HPDE6-E6E7 (cell line): ENCODE measurements around the gene ADCY9.
A peak's percentile ranks its signal among the peaks of the same experiment; 100 is the strongest.
"Not testable (repeated sequence)": the region's sequence is repeated elsewhere in the genome, so short reads cannot be mapped to it uniquely, and the experiment has no call there.

Source experiments
- DNase-seq: peaks from one replicate; pipeline ENCODE4 v3.0.0; 2011; ENCODE audit warnings: missing footprints; ENCODE audit errors: extremely low spot score

The ADCY9 gene

DNA sequence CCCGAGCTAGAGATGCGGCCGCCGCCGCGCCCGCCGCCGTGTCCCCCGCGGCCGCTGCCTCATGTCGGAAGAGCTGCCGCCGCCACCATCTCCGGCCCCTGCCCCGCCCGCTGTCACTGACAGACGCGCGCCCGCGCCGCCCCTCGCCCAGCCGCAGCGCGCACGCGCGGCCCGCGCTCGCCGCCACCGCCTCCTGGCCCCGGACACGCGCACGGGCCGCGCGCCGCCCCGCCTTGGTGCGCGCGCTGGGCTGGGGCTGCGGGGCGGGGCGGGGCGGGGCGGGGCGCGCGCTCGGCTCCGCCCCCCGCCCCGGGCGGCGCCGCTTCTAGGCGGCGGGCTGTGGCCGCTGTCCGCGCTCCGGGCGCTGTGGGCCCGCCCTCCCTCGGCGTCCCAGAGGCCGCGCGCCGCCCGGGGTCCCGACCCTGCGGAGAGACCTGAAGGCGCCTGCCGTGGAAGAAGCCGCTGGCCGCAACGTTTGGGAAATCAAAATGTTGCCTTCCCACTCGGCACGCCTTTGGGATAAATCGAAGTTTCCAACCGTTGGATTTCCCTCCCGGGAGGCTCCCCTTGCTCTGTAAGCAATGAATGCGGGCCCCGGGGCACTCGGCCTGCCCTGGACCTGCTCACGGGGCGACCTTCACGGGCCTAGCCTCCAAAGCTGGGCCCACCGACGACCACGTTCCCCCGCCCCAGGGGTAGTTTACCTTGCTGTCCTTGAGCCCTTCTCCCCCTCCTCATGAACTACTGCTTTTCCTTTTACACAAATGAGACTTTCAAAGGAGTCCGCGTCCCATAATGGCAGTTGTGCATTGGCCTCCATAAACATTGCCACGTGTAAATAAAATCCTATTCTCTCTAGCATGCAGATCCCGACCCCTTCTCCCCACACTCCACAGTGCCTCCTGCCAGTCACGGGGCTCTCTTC is at the start of gene ADCY9:
Gene ADCY9, minus strand, starts transcription at position 118 of the 925 bp plus-strand sequence. CDS start 1,000 bp downstream, outside the sequence.
- DNase-seq = peak; percentile 73

DNA sequence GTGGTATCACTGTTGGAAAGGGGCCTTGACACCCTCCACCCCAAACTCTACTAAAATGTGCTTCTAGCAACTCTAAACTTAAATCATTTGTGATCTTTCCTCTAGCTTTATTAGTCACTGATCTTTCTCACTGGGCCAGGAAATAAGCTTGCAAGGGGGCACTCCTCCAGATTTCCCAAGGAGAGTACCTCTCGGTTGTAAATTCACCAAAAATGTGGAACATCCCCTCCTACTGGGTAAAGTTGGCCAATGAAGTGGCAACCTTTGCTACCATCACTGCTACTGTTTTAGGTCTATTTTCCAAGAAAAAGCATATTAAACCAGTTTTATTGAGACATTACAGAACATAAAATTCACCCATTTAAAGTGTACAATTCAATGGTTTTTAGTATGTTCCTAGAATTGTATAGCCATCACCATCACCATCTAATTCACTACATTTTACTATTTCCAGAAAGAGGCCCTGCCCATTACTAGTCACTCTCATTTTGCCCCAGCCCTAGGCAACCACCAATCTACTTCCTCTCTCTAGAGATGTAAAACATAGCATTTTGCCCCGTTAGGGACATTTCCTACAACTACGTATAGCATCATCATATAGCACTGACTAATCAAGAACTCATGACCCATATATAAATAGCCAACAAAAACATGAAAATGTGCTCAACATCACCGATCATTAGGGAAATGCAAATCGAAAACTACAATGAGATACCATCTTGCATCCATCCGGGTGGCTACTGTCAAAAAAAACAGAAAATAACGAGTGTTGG is 44.6 kb upstream of the ADCY9 start:
- no peak for DNase-seq

DNA sequence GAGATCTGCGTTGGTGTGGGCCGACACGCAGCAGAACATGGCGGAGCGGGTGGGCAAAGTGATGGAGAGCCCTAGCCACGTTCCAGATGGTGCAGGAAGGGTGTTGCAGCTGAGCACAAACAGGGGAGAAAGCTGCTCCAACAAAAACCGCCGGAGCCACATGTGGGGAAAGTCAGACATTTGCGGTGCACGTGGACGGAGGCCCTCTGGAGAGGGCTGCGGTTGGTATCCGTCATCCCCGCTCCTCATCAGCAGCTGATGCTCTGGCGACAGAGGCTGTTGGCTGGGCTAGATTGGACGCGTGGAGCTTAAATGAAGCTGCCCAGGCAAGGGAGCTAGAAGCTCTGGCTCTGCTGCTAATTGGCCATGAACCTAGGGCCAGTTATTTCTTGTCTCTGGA is 43.5 kb upstream of the ADCY9 start:
- DNase-seq = no peak

DNA sequence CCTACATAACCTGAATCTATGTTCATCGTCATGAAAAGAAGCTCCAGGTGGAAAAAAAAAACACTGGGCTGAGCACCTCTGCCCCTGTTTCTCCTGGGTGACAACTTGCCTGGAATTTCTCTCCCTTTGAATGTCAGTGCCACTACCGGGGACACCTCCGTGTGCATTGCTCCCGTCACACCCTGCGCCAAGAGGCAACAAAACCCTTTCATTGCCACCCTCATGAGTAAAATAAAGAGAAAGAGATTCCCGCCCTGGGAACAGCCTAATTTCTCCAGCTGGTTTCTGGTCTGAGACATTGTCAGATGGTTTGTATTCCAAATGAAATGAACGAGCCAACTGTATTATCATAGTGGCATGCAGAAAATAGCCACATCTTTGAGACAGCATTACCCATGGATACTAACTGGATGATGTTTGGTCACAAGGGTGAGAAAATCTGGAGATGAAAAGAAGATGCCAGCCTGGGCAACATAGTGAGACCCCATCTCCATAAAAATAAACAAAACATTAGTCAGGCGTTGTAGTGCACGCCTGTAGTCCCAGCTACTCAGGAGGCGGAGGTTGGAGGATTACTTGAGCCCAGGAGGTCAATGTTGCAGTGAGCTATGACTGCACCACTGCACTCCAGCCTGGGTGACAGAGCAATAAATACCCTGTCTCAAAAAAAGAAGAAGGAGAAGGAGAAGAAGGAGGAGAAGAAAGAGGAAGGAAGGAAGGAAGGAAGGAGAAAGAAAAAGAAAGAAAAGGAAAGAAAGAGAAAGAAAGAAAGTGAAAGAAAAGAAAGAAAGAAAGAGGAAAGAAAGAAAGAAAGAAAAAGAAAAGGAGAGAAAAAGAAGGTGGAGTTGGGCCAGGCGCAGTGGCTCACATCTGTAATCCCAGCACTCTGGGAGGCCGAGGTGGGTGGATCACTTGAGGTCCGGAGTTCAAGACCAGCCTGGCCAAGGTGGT is 42.2 kb upstream of the ADCY9 start:
- no peak for DNase-seq

DNA sequence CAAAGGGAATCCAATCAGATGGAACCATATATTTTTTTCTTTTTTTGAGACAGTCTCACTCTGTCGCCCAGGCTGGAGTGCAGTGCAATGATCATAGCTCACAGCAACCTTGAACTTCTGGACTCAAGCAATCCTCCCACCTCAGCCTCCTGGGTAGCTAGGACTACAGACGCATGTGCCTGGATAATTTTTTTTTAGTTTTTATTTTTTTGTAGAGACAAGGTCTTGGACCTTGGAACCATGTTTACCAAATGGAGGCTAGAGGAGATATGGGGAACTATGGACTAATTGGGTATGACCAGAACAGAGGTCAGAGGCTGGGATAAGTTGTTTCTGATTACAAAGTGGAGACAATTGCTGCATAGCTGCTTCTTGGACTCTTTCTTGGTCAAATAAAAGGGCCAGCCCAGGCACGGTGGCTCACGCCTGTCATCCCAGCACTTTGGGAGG is 41.2 kb upstream of the ADCY9 start:
- DNase-seq = no peak

DNA sequence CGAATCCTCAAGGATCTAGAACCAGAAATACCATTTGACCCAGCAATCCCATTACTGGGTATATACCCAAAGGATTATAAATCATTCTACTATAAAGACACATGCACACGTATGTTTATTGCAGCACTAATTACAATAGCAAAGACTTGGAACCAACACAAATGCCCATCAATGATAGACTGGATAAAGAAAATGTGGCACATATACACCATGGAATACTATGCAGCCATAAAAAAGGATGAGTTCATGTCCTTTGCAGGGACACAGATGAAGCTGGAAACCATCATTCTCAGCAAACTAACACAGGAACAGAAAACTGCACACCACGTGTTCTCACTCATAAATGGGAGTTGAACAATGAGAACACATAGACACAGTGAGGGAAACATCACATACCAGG is 40.3 kb upstream of the ADCY9 start:
- DNase-seq = not testable (repeated sequence)

DNA sequence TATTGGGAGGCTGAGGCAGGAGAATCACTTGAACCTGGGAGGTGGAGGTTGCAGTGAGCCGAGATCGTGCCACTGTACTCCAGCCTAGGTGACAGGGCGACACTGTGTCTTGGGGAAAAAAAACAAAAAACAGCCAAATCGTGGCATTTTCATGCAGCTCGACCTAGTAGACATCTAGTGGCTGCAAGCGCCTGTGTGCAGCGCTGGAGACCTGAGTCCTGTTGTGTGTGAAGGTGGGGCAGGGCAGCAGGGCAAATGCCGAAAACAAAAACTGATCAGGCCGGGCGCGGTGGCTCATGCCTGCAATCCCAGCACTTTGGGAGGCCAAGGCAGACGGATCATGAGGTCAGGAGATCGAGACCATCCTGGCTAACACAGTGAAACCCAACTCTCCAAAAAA is 37.1 kb upstream of the ADCY9 start:
- not testable (repeated sequence) for DNase-seq

DNA sequence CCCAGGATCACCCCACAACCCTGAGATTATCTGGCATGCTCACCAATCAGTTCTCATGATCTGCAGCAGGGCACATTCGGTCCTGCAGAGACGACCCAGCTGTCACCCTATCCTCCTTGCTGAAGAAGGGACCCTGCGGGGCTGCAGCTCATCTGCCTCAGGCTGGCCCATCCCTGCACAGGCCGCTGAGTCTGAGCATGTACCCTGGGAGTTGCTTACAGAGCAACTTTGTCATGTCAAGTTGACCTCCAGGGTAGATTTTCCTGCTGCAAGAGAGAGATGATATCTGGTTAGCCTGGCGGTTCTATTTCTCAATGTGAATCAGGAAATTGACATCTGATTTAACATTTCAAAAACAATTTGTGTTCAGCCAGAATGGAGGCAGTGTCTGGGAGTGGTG is 36.0 kb upstream of the ADCY9 start:
- no peak for DNase-seq

DNA sequence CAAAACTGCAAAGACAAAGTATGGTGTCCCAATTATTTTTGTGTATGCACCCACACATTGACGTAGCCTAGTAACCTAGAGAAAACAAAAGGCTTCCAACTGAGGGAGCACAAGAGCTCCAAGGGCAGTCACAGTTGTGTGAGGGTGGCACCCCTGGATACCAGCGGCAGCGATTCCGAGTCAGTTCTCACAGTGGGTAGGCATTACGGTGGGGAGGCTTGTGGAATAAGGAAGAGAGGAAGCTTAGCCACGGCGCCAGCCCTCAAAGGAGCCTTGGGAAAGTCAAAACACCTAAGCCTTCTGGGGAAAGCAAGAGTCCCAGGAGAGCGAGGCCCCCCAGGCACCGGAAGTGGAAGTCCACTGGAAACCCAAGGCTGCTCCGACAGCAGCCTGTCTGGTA is 31.0 kb upstream of the ADCY9 start:
- DNase-seq = no peak

DNA sequence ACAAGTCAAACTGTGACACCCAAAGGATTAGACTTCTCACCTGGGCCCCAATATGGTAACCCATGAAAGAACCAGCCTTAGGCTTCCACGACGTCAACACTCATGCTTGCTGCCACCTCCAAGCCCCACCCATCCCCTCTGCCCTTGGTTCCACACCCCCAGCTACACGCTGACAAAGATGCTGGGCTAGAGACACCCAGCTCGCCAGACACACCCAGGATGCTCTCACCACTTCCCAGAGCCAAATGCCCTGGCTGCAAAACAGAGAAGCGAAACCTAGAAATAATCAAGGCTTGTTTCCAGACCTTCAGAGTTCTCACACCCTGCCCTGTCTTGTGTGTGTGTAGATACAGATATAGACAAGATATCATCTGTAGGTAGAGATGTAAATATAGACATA is 26.0 kb upstream of the ADCY9 start:
- DNase-seq = no peak

DNA sequence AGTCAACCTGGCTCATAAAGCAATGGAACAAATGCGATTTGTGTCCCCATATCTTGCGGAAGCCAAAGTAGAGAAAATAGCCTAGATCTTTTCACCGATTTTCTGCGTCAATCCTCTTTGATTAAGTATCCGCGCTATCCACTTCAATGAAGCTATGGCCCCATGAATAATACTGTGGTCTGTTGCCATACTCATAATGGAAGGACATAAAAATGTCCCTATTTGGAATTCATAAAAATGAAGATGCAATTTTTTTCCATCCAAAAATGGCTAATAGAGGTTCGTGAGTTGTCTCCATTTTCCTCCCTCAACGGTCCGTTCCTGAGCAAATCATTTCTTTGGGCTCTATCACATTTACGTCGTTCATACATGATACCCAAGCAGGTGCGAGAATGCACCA is 25.4 kb upstream of the ADCY9 start:
- no peak for DNase-seq

DNA sequence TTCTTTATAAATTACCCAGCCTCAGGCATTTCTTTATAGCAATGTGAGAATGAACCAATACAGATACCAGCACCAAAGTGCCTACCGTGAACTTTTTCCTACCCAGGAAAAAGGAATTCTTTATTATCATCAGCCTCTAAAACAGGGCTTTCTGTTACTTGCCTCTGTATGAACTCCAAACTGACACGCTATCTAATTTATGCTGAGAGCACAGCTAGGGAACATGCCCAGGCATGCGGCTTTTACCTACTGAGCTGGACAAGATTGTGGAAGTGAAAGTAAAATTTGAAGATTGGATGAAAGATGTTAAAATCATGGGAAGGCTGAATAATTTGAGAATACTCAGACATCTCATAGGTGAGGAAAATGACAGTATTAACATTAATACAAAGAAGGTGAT is 24.4 kb upstream of the ADCY9 start:
- DNase-seq = peak; percentile 89

DNA sequence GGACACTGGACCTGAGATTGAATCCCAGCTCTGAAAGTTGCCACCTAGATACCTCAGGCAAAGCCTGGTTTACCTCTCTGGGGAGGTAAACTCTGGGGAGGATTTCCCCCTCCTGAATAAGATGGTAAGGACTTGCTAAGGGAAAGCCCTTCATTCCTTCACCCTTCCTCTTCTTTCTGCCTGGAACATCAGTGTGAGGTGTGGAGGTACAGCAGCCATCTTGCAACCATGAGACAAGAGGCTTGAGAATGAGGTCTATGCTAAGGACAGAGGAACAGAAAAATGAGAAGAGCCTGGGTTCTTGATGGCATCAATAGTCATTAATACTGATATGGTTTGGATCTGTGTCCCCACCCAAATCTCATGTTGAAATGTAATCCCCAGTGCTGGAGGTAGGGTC is 23.7 kb upstream of the ADCY9 start:
- DNase-seq = no peak

DNA sequence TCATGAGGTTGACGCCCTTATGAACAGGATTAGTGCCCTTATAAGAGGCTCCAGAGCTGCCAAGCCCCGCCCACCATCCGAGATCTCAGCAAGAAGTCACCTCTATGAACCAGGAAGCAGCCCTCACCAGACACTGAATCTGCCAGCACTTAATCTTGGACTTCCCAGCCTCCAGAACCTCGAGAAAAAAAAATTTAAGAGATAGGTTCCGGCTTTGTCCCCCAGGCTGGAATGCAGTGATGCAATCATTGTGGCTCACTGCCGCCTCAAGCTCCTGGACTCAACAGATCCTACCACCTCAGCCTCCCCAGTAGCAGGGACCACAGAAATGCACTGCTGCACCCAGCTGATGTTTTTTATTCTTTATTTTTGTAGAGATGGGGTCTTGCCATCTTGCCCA is 22.5 kb upstream of the ADCY9 start:
- DNase-seq = no peak

DNA sequence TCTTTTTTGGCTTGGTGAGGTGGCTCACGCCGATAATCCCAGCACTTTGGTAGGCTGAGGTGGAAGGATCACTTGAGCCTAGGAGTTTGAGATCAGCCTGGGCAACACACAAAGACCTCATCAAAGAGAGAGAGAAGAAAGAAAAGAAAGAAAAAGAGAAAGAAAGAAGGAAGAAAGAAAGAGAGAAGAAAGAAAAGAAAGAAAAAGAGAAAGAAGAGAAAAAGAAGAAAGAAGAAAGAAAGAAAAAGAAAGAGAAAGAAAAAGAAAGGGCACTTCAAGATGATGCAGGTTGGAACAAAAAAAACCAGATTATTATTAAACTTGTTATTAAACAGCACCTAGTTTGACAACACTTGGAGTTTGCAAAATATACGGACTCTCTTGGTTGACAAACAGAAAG is 21.2 kb upstream of the ADCY9 start:
- DNase-seq = no peak

DNA sequence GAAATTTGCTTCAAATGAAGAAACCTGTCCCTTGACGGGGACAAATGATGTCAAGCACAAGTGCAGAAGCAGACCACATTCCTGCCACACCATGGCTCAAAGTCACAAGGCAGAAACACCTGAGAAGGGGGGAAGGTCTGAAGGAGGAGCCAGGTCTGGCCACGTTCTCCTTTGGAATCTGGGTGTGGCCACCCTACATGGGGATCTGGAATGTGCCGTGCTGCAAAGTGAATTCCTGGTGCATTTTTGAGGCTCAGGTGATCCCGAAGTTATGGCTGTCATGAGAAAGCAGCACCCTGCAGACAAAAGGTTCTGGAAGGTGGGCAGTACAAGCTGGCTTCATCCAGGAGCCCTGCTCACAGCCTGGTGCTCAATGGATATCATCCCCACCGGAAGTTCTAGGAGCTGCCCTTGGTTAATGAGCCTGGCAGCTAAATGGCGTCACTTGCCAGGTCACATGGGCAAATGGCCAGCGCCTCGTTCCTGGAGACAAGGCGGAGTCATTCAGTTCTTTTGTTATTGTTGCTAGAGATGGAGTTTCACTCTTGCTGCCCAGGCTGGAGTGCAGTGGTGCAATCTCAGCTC is 20.1 kb upstream of the ADCY9 start:
- peak; percentile 77 for DNase-seq

DNA sequence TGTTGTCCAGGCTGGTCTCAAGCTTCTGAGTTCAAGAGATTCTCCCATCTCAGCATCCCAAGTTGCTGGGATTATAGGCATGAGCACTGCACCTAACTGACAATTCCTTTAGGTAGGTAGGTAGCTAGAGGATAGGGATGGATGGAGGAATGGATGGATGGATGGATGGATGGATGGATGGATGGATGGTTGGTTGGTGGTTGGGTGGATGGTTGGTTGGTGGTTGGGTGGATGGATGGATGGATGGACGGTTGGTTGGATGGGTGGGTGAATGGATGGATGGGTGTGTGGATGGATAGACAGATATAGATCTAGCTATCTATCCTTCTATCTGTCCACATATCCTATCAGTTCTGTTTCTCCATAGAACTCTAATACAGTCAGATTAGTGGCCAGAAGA is 19.3 kb upstream of the ADCY9 start:
- no peak for DNase-seq

DNA sequence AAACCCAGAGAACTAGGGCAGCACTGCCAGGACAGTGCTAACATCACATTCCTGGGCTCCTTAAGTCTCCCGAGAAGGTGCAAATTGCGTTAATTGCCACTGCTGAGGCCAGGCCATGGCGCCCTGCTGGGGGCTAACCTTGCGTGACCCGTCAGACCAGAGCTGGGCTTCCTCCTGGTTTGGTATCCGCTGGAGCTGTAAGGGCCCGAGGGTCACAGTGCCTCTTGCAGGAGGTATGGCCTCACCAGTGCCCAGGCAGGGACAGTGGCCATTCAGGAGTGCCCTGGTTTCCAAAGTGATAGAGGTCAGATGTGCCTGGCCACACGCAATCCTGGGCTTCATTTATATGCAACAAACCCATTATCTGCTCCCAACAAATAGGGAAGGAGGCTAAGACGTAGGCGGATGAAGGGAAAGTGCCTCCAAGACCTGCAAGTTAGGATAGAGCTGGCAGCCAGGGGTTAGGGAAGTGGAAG is 17.7 kb upstream of the ADCY9 start:
- DNase-seq = no peak

DNA sequence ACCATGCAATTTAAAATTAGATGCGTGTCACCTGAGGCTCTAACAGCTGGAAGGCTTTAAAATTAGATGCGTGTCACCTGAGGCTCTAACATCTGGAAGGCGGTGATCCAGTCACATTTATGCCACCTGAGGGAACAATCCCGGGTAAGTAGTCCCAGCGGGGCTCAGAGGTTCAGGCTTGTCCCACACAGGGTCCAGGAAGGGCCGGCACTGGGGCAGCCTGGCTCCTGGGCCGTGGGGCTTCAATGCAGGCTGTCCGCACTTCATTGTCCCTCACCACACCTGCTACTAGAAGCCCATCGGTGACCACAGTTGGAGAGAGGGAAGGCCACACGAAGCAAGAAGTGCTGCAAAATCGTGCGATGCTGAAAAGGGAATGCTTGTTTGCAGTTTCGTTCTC is 15.4 kb upstream of the ADCY9 start:
- DNase-seq = no peak

DNA sequence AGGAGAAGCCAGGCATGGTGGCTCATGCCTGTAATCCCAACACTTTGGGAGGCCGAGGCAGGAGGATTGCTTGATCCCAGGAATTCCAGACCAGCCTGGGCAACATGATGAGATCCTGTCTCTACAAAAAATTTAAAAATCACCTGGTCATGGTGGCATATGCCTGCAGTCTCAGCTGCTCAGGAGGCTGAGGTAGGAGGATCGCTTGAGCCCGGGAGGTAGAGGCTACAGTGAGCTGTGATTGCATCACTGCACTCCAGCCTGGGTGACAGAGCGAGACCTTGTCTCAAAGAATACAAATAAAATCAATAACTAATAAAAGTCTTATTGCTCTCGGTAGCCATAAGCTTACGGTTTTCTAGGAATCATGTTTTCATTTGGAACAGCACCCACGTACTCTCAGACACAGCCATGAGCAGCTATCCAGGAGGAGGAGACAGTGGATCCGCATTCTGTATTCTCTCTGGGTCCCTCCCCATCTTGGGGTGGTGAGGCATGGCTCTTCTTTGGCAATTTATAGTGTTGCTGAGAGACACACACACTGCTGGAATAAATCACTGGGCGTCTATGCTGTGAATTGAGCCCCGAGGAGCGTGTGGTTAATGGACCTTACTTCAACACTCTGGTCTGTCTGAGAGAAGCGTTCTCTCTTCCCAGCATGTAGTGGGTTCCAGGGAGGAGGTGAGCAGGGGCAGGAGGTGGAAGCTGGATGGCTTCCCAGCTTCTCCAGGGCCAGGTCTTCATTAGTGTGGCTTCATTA is 8.5 kb upstream of the ADCY9 start:
- DNase-seq = no peak
